Measurements from ENCODE around the gene DNAJC28. TPM values are rescaled to one million over a fixed set of nuclear protein-coding genes. Genes with fewer than 3 reads are reported as not detected.

Gene DNAJC28
- total and polyA plus RNA-seq, 4 donors, result 0.74 to 1.6 (median 1.3) TPM

GRCh38 chr21:33505833-33506232 is 14.3 kb upstream of the DNAJC28 start:
- peaks cover 13 to 34% (median 21%) of the 10 kb centered on the region in 4 donors for H3K36me3 ChIP-seq (ENCODE audit: control insufficient read depth in 4 of 4, insufficient read depth in 4 of 4, low read length in 4 of 4)
- WGBS, 2 donors, result 96 to 97% methylated on average over 8 of the region's 8 CpGs

GRCh38 chr21:33496345-33496744 is 4.8 kb upstream of the DNAJC28 start:
- Histone ChIP-seq H3K9ac (ENCODE audit: insufficient read depth in 1 of 2, low read length in 2 of 2) (no peak overlapping the region), H3K4me1 (ENCODE audit: control insufficient read depth in 5 of 5, insufficient read depth in 5 of 5, low read length in 5 of 5) (peaks cover 0 to 9% (median 0%) of the 10 kb centered on the region in 5 donors), H3K4me3 (no peak overlapping the region), H3K36me3 (ENCODE audit: control insufficient read depth in 4 of 4, insufficient read depth in 4 of 4, low read length in 4 of 4) (no peaks in the 10 kb centered on the region), H3K27ac (ENCODE audit: low read depth in 1 of 2, low read length in 1 of 2) (no peak overlapping the region), H3K9me3 (ENCODE audit: control insufficient read depth in 4 of 4, insufficient read depth in 3 of 4, low read length in 3 of 4) (no peaks in the 10 kb centered on the region), H3K27me3 (ENCODE audit: control insufficient read depth in 3 of 3, insufficient read depth in 3 of 3, low read length in 2 of 3) (no peaks in the 10 kb centered on the region)
- WGBS, 2 donors, result 71 to 73% methylated on average over 7 of the region's 7 CpGs
- DNase-seq (no peak), ATAC-seq (ENCODE audit: insufficient read depth, low FRiP score) (no peak)
- no peak for TF ChIP-seq CTCF (IDR thresholded peaks at IDR 0.05; ENCODE audit: control extremely low read depth, extremely low read depth)

More at GRCh38 chr21:33505833-33506232, 14.3 kb upstream of the DNAJC28 start:
- H3K9ac ChIP-seq (ENCODE audit: insufficient read depth in 1 of 2, low read length in 2 of 2), result no peak overlapping the region
- ATAC-seq (ENCODE audit: insufficient read depth, low FRiP score), result no peak
- H3K9me3 ChIP-seq (ENCODE audit: control insufficient read depth in 4 of 4, insufficient read depth in 3 of 4, low read length in 3 of 4), result no peaks in the 10 kb centered on the region
- H3K4me3 ChIP-seq, result no peak overlapping the region
- TF ChIP-seq CTCF (IDR thresholded peaks at IDR 0.05; ENCODE audit: control extremely low read depth, extremely low read depth), result no peak
- no peaks in the 10 kb centered on the region for H3K27me3 ChIP-seq (ENCODE audit: control insufficient read depth in 3 of 3, insufficient read depth in 3 of 3, low read length in 2 of 3)
- H3K4me1 ChIP-seq (ENCODE audit: control insufficient read depth in 5 of 5, insufficient read depth in 5 of 5, low read length in 5 of 5), result no peaks in the 10 kb centered on the region
- no peak for DNase-seq
- H3K27ac ChIP-seq (ENCODE audit: low read depth in 1 of 2, low read length in 1 of 2), result no peak overlapping the region

- ATAC-seq (ENCODE audit: insufficient read depth, low FRiP score), result no peak
- Histone ChIP-seq H3K9ac (ENCODE audit: insufficient read depth in 1 of 2, low read length in 2 of 2) (no peak overlapping the region), H3K4me1 (ENCODE audit: control insufficient read depth in 5 of 5, insufficient read depth in 5 of 5, low read length in 5 of 5) (peaks cover 0 to 12% (median 0%) of the 10 kb centered on the region in 5 donors), H3K9me3 (ENCODE audit: control insufficient read depth in 4 of 4, insufficient read depth in 3 of 4, low read length in 3 of 4) (no peaks in the 10 kb centered on the region), H3K36me3 (ENCODE audit: control insufficient read depth in 4 of 4, insufficient read depth in 4 of 4, low read length in 4 of 4) (no peaks in the 10 kb centered on the region), H3K4me3 (no peak overlapping the region), H3K27me3 (ENCODE audit: control insufficient read depth in 3 of 3, insufficient read depth in 3 of 3, low read length in 2 of 3) (no peaks in the 10 kb centered on the region), H3K27ac (ENCODE audit: low read depth in 1 of 2, low read length in 1 of 2) (no peak overlapping the region)
- TF ChIP-seq CTCF (IDR thresholded peaks at IDR 0.05; ENCODE audit: control extremely low read depth, extremely low read depth), result no peak
- WGBS, 2 donors, result 48 to 62% methylated on average over 4 of the region's 4 CpGs
- no peak for DNase-seq
These were observed 4.2 kb upstream of the DNAJC28 start for GRCh38 chr21:33495743-33496142.

- TF ChIP-seq CTCF (IDR thresholded peaks at IDR 0.05; ENCODE audit: control extremely low read depth, extremely low read depth), result no peak
- DNase-seq, result no peak
- Histone ChIP-seq H3K36me3 (ENCODE audit: control insufficient read depth in 4 of 4, insufficient read depth in 4 of 4, low read length in 4 of 4) (no peaks in the 10 kb centered on the region), H3K9ac (ENCODE audit: insufficient read depth in 1 of 2, low read length in 2 of 2) (no peak overlapping the region), H3K9me3 (ENCODE audit: control insufficient read depth in 4 of 4, insufficient read depth in 3 of 4, low read length in 3 of 4) (no peaks in the 10 kb centered on the region), H3K27ac (ENCODE audit: low read depth in 1 of 2, low read length in 1 of 2) (no peak overlapping the region), H3K27me3 (ENCODE audit: control insufficient read depth in 3 of 3, insufficient read depth in 3 of 3, low read length in 2 of 3) (no peaks in the 10 kb centered on the region), H3K4me1 (ENCODE audit: control insufficient read depth in 5 of 5, insufficient read depth in 5 of 5, low read length in 5 of 5) (peaks cover 0 to 13% (median 0%) of the 10 kb centered on the region in 5 donors), H3K4me3 (no peak overlapping the region)
- ATAC-seq (ENCODE audit: insufficient read depth, low FRiP score), result no peak
- WGBS, 2 donors, result 43 to 60% methylated on average over 3 of the region's 3 CpGs
These were observed 2.2 kb upstream of the DNAJC28 start for GRCh38 chr21:33493756-33494155.
